HepG2 (cell line): ENCODE data around the gene TNFRSF6B. TPM values are rescaled to one million over a fixed set of nuclear protein-coding genes. Genes with fewer than 3 reads are reported as not detected.

Source experiments
- CHD2 ChIP-seq: IDR thresholded peaks from 2 replicates; pipeline ENCODE4 v1.6.1; 2011; ENCODE audit warnings: low read depth, low read length, improper control_type of control experiment
- NBN ChIP-seq: fragments of 450-650 bp; conservative IDR thresholded peaks from 2 replicates; pipeline ENCODE4 v1.6.1; 2017
- NR2C2 ChIP-seq: sonication (generic); formaldehyde crosslinking; IDR thresholded peaks from 2 replicates; pipeline ENCODE4 v1.4.0; 2020; ENCODE audit warnings: missing genetic modification reagents, mild to moderate bottlenecking, moderate library complexity, borderline replicate concordance
- POLR2G ChIP-seq: fragments of 200-400 bp; formaldehyde crosslinking; IDR thresholded peaks from 2 replicates; pipeline ENCODE4 v1.6.1; 2018; ENCODE audit warnings: mild to moderate bottlenecking, low read depth, low read length, moderate library complexity
- RBFOX2 ChIP-seq: fragments of 200-400 bp; formaldehyde crosslinking; IDR thresholded peaks from 2 replicates; pipeline ENCODE4 v1.6.1; 2017; ENCODE audit warnings: low read depth, mild to moderate bottlenecking, low read length
- TBX2 ChIP-seq: sonication (generic); formaldehyde crosslinking; IDR thresholded peaks from 2 replicates; pipeline ENCODE4 v1.5.0; 2020; ENCODE audit warnings: missing genetic modification reagents, mild to moderate bottlenecking, borderline replicate concordance
- THYN1 ChIP-seq: sonication (generic); formaldehyde crosslinking; IDR thresholded peaks from 2 replicates; pipeline ENCODE4 v1.8.1; 2023; ENCODE audit warnings: low read depth, mild to moderate bottlenecking, moderate library complexity, missing genetic modification reagents, borderline replicate concordance
- ZNF230 ChIP-seq: sonication (generic); formaldehyde crosslinking; IDR thresholded peaks from 2 replicates; pipeline ENCODE4 v1.4.0; 2020; ENCODE audit warnings: mild to moderate bottlenecking, missing genetic modification reagents
- ZNF235 ChIP-seq: sonication (generic); formaldehyde crosslinking; IDR thresholded peaks from 2 replicates; pipeline ENCODE4 v1.8.1; 2023; ENCODE audit warnings: mild to moderate bottlenecking, missing genetic modification reagents, borderline replicate concordance
- ZNF589 ChIP-seq: sonication (generic); formaldehyde crosslinking; conservative IDR thresholded peaks from 2 replicates; pipeline ENCODE4 v1.8.0; 2022; ENCODE audit warnings: mild to moderate bottlenecking, moderate library complexity, missing genetic modification reagents
- ZNF761 ChIP-seq: sonication (generic); formaldehyde crosslinking; conservative IDR thresholded peaks from 2 replicates; pipeline ENCODE4 v1.4.0; 2020; ENCODE audit warnings: mild to moderate bottlenecking, missing genetic modification reagents
- ZNF891 ChIP-seq: sonication (generic); formaldehyde crosslinking; IDR thresholded peaks from 2 replicates; pipeline ENCODE4 v1.5.0; 2020; ENCODE audit warnings: mild to moderate bottlenecking, missing genetic modification reagents
- polyA plus RNA-seq, 8 experiments: library from polyadenylated mRNA; depleted of rRNA in 3 of 8; stranded (reverse) in 7 of 8; unstranded in 1 of 8; fragments of >200 nt; fragmentation: Illumina TruSeq in 4 of 8; extraction: Trizol in 4 of 8; gene quantifications; 2 replicates each; pipeline versions ENCODE4 v1.2.1 to v1.2.3, GENCODE V29; 2011 to 2016; ENCODE audit warnings: low read depth in 4 of 8, missing spikeins in 1 of 8, mixed read lengths in 1 of 8; ENCODE audit not compliant: insufficient read depth in 1 of 8
- total RNA-seq, 5 experiments: library from RNA; depleted of rRNA; stranded (reverse); fragments of >200 nt; fragmentation: Illumina TruSeq; extraction: Trizol; gene quantifications; 2 replicates each; pipeline ENCODE4 v1.2.3, GENCODE V29; 2016; ENCODE audit warnings: low read depth in 1 of 5
- TF ChIP-seq, protein P1 (sequence below), 2 experiments: sonication (generic) in 1 of 2; formaldehyde crosslinking in 1 of 2; IDR thresholded peaks; 2 replicates each; pipeline versions ENCODE4 v1.4.0 to v1.6.1; 2016 to 2020; ENCODE audit warnings: borderline replicate concordance in 1 of 2, low read depth in 1 of 2, mild to moderate bottlenecking in 1 of 2, missing genetic modification reagents in 1 of 2
- TF ChIP-seq, protein P2 (sequence below): sonication (generic); formaldehyde crosslinking; IDR thresholded peaks from 2 replicates; pipeline ENCODE4 v1.4.0; 2020; ENCODE audit warnings: mild to moderate bottlenecking, missing genetic modification reagents, borderline replicate concordance

The TNFRSF6B gene
- total and polyA plus RNA-seq, 2 of the 13 experiments (the other 11 are each of a cell fraction or from before 2014, with no cell fraction given) = 0.24 TPM; not detected in 1

GRCh38 chr20:63699466-63700198 is 3.2 kb downstream of the TNFRSF6B start (continued):
- TF ChIP-seq ZNF589 (CRISPR knock-in tag) = no peak
- no peak for TF ChIP-seq THYN1 (CRISPR knock-in tag)
- 0 out of 2 replicates have a peak, but pooled peaks have one; percentile 7 for TF ChIP-seq ZNF891 (CRISPR knock-in tag)
- TF ChIP-seq TBX2 (CRISPR knock-in tag) = no peak
- TF ChIP-seq RBFOX2 = peak; percentile 29
- TF ChIP-seq, protein P1, sequence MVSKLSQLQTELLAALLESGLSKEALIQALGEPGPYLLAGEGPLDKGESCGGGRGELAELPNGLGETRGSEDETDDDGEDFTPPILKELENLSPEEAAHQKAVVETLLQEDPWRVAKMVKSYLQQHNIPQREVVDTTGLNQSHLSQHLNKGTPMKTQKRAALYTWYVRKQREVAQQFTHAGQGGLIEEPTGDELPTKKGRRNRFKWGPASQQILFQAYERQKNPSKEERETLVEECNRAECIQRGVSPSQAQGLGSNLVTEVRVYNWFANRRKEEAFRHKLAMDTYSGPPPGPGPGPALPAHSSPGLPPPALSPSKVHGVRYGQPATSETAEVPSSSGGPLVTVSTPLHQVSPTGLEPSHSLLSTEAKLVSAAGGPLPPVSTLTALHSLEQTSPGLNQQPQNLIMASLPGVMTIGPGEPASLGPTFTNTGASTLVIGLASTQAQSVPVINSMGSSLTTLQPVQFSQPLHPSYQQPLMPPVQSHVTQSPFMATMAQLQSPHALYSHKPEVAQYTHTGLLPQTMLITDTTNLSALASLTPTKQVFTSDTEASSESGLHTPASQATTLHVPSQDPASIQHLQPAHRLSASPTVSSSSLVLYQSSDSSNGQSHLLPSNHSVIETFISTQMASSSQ (IDR thresholded peaks at IDR 0.05; ENCODE audit: low read depth) = no peak
- TF ChIP-seq, protein P1 (CRISPR knock-in tag; IDR thresholded peaks at IDR 0.05; ENCODE audit: borderline replicate concordance) = no peak
- 0 out of 2 replicates have a peak, but pooled peaks have one; percentile 25 for TF ChIP-seq CHD2
- TF ChIP-seq, protein P2, sequence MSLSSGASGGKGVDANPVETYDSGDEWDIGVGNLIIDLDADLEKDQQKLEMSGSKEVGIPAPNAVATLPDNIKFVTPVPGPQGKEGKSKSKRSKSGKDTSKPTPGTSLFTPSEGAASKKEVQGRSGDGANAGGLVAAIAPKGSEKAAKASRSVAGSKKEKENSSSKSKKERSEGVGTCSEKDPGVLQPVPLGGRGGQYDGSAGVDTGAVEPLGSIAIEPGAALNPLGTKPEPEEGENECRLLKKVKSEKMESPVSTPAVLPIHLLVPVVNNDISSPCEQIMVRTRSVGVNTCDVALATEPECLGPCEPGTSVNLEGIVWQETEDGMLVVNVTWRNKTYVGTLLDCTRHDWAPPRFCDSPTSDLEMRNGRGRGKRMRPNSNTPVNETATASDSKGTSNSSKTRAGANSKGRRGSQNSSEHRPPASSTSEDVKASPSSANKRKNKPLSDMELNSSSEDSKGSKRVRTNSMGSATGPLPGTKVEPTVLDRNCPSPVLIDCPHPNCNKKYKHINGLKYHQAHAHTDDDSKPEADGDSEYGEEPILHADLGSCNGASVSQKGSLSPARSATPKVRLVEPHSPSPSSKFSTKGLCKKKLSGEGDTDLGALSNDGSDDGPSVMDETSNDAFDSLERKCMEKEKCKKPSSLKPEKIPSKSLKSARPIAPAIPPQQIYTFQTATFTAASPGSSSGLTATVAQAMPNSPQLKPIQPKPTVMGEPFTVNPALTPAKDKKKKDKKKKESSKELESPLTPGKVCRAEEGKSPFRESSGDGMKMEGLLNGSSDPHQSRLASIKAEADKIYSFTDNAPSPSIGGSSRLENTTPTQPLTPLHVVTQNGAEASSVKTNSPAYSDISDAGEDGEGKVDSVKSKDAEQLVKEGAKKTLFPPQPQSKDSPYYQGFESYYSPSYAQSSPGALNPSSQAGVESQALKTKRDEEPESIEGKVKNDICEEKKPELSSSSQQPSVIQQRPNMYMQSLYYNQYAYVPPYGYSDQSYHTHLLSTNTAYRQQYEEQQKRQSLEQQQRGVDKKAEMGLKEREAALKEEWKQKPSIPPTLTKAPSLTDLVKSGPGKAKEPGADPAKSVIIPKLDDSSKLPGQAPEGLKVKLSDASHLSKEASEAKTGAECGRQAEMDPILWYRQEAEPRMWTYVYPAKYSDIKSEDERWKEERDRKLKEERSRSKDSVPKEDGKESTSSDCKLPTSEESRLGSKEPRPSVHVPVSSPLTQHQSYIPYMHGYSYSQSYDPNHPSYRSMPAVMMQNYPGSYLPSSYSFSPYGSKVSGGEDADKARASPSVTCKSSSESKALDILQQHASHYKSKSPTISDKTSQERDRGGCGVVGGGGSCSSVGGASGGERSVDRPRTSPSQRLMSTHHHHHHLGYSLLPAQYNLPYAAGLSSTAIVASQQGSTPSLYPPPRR = 0 out of 2 replicates have a peak, but pooled peaks have one; percentile 3
- no peak for TF ChIP-seq NBN
- TF ChIP-seq NR2C2 (CRISPR knock-in tag) = peak; percentile 91
- TF ChIP-seq POLR2G = peak; percentile 12; the same call in 1 of the 2 replicates
- TF ChIP-seq ZNF235 = peak; percentile 55; the same call in 1 of the 2 replicates
- no peak for TF ChIP-seq ZNF761
- 0 out of 2 replicates have a peak, but pooled peaks have one; percentile 51 for TF ChIP-seq ZNF230
